GM12873 (cell line): Measurements from ENCODE around the gene TRIM67.

Source experiments
- TF ChIP-seq, protein P1 (sequence below): IDR thresholded peaks from 2 replicates; pipeline ENCODE4 v1.5.1; 2012; ENCODE audit warnings: low read depth, mild to moderate bottlenecking, moderate library complexity, low read length, control low read depth; ENCODE audit not compliant: insufficient read depth; ENCODE audit errors: missing control alignments

Gene TRIM67

GRCh38 chr1:231162297-231162969 is 575 bp downstream of the TRIM67 start:
- TF ChIP-seq, protein P1, sequence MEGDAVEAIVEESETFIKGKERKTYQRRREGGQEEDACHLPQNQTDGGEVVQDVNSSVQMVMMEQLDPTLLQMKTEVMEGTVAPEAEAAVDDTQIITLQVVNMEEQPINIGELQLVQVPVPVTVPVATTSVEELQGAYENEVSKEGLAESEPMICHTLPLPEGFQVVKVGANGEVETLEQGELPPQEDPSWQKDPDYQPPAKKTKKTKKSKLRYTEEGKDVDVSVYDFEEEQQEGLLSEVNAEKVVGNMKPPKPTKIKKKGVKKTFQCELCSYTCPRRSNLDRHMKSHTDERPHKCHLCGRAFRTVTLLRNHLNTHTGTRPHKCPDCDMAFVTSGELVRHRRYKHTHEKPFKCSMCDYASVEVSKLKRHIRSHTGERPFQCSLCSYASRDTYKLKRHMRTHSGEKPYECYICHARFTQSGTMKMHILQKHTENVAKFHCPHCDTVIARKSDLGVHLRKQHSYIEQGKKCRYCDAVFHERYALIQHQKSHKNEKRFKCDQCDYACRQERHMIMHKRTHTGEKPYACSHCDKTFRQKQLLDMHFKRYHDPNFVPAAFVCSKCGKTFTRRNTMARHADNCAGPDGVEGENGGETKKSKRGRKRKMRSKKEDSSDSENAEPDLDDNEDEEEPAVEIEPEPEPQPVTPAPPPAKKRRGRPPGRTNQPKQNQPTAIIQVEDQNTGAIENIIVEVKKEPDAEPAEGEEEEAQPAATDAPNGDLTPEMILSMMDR, result no peak

DNA sequence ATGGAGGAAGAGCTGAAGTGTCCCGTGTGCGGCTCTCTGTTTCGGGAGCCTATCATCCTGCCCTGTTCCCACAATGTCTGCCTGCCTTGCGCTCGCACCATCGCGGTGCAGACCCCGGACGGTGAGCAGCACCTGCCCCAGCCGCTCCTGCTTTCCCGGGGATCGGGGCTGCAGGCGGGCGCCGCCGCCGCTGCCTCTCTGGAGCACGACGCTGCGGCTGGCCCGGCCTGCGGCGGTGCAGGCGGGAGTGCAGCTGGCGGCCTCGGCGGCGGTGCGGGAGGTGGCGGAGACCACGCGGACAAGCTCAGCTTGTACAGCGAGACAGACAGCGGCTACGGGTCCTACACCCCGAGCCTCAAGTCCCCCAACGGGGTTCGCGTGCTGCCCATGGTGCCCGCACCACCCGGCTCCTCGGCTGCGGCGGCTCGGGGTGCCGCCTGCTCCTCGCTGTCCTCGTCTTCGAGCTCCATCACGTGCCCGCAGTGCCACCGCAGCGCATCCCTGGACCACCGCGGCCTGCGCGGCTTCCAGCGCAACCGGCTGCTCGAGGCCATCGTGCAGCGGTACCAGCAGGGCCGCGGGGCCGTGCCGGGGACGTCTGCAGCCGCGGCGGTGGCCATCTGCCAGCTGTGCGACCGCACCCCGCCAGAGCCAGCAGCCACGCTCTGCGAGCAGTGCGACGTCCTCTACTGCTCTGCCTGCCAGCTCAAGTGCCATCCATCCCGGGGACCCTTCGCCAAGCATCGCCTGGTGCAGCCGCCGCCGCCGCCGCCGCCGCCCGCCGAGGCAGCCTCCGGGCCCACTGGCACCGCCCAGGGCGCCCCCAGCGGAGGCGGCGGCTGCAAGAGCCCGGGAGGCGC is 1.3 kb downstream of the TRIM67 start:
- TF ChIP-seq, protein P1, result no peak

DNA sequence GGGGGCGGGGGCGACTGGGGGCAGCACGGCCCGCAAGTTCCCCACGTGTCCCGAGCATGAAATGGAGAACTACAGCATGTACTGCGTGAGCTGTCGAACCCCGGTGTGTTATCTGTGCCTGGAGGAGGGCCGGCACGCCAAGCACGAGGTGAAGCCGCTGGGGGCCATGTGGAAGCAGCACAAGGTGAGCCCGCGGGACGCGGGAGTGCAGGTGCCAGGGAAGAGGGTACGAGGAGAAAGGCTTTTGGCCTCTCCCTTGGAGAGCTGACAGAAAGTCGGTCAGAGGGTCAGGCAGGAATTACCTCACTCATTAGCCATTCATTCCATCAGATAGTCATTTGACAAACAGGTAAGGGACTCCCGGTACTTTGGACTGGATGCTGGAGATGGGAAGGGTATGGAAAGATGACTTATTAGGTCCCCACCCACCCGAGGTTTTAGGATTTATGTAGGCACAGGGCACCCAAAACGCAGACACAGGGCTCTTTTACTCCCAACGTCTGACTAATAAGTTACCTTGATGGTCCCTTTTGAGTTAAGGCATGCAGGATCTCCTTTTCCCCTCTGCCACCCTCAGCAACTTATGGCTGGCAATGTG is 2.1 kb downstream of the TRIM67 start:
- TF ChIP-seq, protein P1, result no peak

DNA sequence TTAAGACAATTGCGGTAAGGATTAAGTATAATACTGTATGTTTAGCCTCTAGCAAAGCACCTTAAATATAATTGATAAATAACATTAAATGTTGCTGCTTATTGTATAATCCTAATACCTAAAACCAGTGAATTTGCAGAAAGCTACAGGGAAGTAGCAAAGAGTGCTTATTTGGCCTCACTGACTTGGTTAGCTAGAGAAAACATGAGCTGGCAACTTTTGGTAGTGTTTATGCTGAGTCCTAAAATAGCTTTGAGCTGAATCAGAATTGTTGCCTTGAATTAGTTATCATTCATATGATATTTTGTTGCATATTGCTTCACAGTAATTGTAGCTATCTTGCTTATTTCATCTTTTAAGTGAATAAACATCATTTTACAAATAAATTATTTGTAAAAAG is 3.5 kb downstream of the TRIM67 start:
- TF ChIP-seq, protein P1, result no peak

- TF ChIP-seq, protein P1, result no peak
These were observed 4.5 kb downstream of the TRIM67 start for GRCh38 chr1:231166398-231166797.

- TF ChIP-seq, protein P1, result peak; percentile 33
These were observed 9.0 kb downstream of the TRIM67 start for GRCh38 chr1:231170875-231171274.

DNA sequence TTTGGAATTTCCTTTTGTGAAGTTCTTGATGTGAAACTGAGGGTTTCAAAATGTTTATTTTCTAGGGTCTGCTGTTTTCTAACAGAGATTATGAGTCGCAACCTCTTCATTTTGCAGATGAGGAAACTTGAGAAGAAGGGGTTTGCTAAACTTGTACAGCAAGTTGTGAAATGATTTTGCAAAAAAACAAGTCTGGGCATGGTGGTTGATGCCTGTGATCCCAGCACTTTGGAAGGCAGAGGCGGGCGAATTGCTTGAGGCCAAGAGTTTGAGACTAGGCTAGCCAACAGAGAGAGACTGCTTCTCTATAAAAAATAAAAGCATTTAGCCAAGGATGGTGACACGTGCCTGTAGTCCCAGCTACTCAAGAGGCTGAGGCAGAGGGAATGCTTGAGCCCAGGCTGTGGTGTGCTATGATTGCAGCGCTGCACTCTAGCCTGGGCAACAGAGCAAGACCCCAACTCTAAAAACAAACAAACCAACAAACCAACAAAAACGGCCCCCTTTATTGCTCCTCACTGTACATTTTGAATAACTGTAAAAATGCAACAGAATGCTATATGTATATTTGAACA is 9.9 kb downstream of the TRIM67 start:
- TF ChIP-seq, protein P1, result no peak
